HG02938 (cell line): Measurements from ENCODE around the gene PSME1.

ENCODE experiments used
- ATAC-seq: cut with Tn5 transposase; IDR thresholded peaks from one replicate; pipeline ENCODE4 v1.9.1; 2021; ENCODE audit warnings: mild to moderate bottlenecking, moderate library complexity; ENCODE audit not compliant: unreplicated experiment

PSME1 gene

GRCh38 chr14:24186831-24187538 lies 51.0 kb downstream of the PSME1 start:
- no peak for ATAC-seq

- no peak for ATAC-seq
Observed at GRCh38 chr14:24187539-24187915, 51.5 kb downstream of the PSME1 start.
